AG04449 (cell line): ENCODE data around the gene NEAT1.

Experiments used
- CTCF ChIA-PET: fragments of 350-600 bp; formaldehyde crosslinking; extraction: SDS; loops from one replicate; lab custom pipeline; 2021; ENCODE audit warnings: antibody characterized with exemption; lab: Yijun Ruan, JAX
- POLR2A ChIA-PET: fragments of 400-600, 350-600 bp; formaldehyde crosslinking; extraction: SDS; loops from one replicate; lab custom pipeline; 2020; ENCODE audit warnings: antibody characterized with exemption, inconsistent platforms; lab: Yijun Ruan, JAX
- DNase-seq: peaks from one replicate; pipeline ENCODE4 v3.0.0-alpha.2; 2010; ENCODE audit warnings: low read depth, low spot score
- H3K4me3 ChIP-seq: 2 replicates; pipeline ENCODE4 v1.5.1; 2011; ENCODE audit warnings: low read depth, mild to moderate bottlenecking, control low read depth, low read length
- CTCF ChIP-seq: IDR thresholded peaks from one replicate; pipeline ENCODE4 v1.5.1; 2011; ENCODE audit warnings: mild to moderate bottlenecking, moderate library complexity, low read length, control low read depth, inconsistent platforms; ENCODE audit not compliant: insufficient read depth; ENCODE audit errors: missing control alignments

The NEAT1 gene

GRCh38 chr11:65433657-65434056 lies 11.1 kb downstream of the NEAT1 start:
- H3K4me3 ChIP-seq, result no peak overlapping the region
- ChIA-PET CTCF (no interaction called here), POLR2A (interaction anchor here (0.7 to 1.6 kb wide), 6 partner anchors 9 to 66 kb away, joined by 4 to 14 read pairs (median 6); partner anchors contain the start of genes MALAT1 and NEAT1)

GRCh38 chr11:65434057-65434666 lies 11.6 kb downstream of the NEAT1 start:
- CTCF ChIA-PET, result no interaction called here
- no peak for TF ChIP-seq CTCF
- no peak for DNase-seq

More at GRCh38 chr11:65433657-65434056, 11.1 kb downstream of the NEAT1 start:
- no peak for DNase-seq
- no peak for TF ChIP-seq CTCF

GRCh38 chr11:65434667-65435410 lies 12.2 kb downstream of the NEAT1 start:
- H3K4me3 ChIP-seq, result peak overlapping the region; percentile 25
- DNase-seq, result no peak
- no peak for TF ChIP-seq CTCF
- POLR2A ChIA-PET, result interaction anchor here (1.3 to 3.4 kb wide), 5 partner anchors 11 to 64 kb away, joined by 4 to 35 read pairs (median 7); partner anchors contain the start of genes MALAT1 and NEAT1
- CTCF ChIA-PET, result no interaction called here

More at GRCh38 chr11:65434057-65434666, 11.6 kb downstream of the NEAT1 start:
- peak overlapping the region; percentile 25 for H3K4me3 ChIP-seq
- POLR2A ChIA-PET, result interaction anchor here (0.7 to 1.6 kb wide), 6 partner anchors 9 to 65 kb away, joined by 4 to 14 read pairs (median 6); partner anchors contain the start of genes MALAT1 and NEAT1

- POLR2A ChIA-PET, result interaction anchor here (1.3 to 3.4 kb wide), 2 partner anchors 12 to 61 kb away, joined by 4 to 35 read pairs; partner anchors contain the start of gene NEAT1
- no peak overlapping the region for H3K4me3 ChIP-seq
- CTCF ChIA-PET, result no interaction called here
These were observed 12.9 kb downstream of the NEAT1 start for GRCh38 chr11:65435411-65435931.

GRCh38 chr11:65435981-65436411 lies 13.4 kb downstream of the NEAT1 start:
- ChIA-PET CTCF (no interaction called here), POLR2A (interaction anchor here (1.1 to 3.4 kb wide), 4 partner anchors 13 to 71 kb away, joined by 4 to 35 read pairs (median 6); partner anchors contain the start of gene NEAT1)
- peak overlapping the region; percentile 13; the same call in 1 of the 2 replicates for H3K4me3 ChIP-seq
- TF ChIP-seq CTCF, result no peak
- no peak for DNase-seq

More at GRCh38 chr11:65435411-65435931, 12.9 kb downstream of the NEAT1 start:
- no peak for TF ChIP-seq CTCF
- no peak for DNase-seq
